KMS-11 (cell line): ENCODE data around the gene AMZ1.
"Not testable (repeated sequence)": the region's sequence is repeated elsewhere in the genome, so short reads cannot be mapped to it uniquely, and the experiment has no call there.

Source experiments
- H2AFZ ChIP-seq: fragments of 200-600 bp; sonication (generic); 2 replicates; pipeline ENCODE4 v1.6.1; 2016; ENCODE audit warnings: antibody characterized with exemption, mixed run types, low read depth
- H3K27ac ChIP-seq: fragments of 200-600 bp; sonication (generic); 2 replicates; pipeline ENCODE4 v1.6.1; 2016; ENCODE audit warnings: mild to moderate bottlenecking, mixed run types
- H3K27me3 ChIP-seq: fragments of 200-600 bp; sonication (generic); 2 replicates; pipeline ENCODE4 v1.6.1; 2017; ENCODE audit warnings: mild to moderate bottlenecking, low read depth, mixed run types, moderate library complexity; ENCODE audit not compliant: insufficient read depth
- H3K36me3 ChIP-seq: fragments of 200-600 bp; sonication (generic); 2 replicates; pipeline ENCODE4 v1.6.1; 2017; ENCODE audit warnings: mild to moderate bottlenecking, mixed run types; ENCODE audit not compliant: insufficient read depth
- H3K4me1 ChIP-seq: fragments of 200-600 bp; sonication (generic); 2 replicates; pipeline ENCODE4 v1.6.1; 2016; ENCODE audit warnings: mild to moderate bottlenecking, low read depth, mixed run types; ENCODE audit not compliant: poor library complexity, severe bottlenecking
- H3K4me2 ChIP-seq: fragments of 200-600 bp; sonication (generic); 2 replicates; pipeline ENCODE4 v1.7.0; 2016; ENCODE audit warnings: mild to moderate bottlenecking, mixed run types
- H3K4me3 ChIP-seq: fragments of 200-600 bp; sonication (generic); IDR thresholded peaks from 2 replicates; pipeline ENCODE4 v1.6.1; 2017; ENCODE audit warnings: low read depth, low read length, mixed read lengths; ENCODE audit not compliant: insufficient read depth
- H3K79me2 ChIP-seq: fragments of 200-600 bp; sonication (generic); 2 replicates; pipeline ENCODE4 v1.6.1; 2016; ENCODE audit warnings: low read depth, mixed run types; ENCODE audit not compliant: insufficient read depth
- H3K9ac ChIP-seq: fragments of 200-600 bp; sonication (generic); 2 replicates; pipeline ENCODE4 v1.6.1; 2016; ENCODE audit warnings: mild to moderate bottlenecking, mixed run types
- H4K20me1 ChIP-seq: fragments of 200-600 bp; sonication (generic); 2 replicates; pipeline ENCODE4 v1.6.1; 2016; ENCODE audit warnings: mild to moderate bottlenecking, mixed run types; ENCODE audit not compliant: insufficient read depth
- TF ChIP-seq, protein P1 (sequence below): fragments of 200-600 bp; sonication (generic); conservative IDR thresholded peaks from 2 replicates; pipeline ENCODE4 v1.6.1; 2017; ENCODE audit warnings: low read depth, mild to moderate bottlenecking, antibody characterized with exemption, low read length, moderate library complexity, mixed read lengths

The AMZ1 gene

GRCh38 chr7:2667843-2668242, 20.2 kb upstream of the AMZ1 start:
- no peak overlapping the region for H3K4me3 ChIP-seq
- no peaks in the 10 kb centered on the region for H3K36me3 ChIP-seq
- peaks cover 7% of the 10 kb centered on the region for H3K4me1 ChIP-seq
- H3K9ac ChIP-seq = no peak overlapping the region
- H2AFZ ChIP-seq = no peak overlapping the region
- H3K27ac ChIP-seq = no peak overlapping the region
- TF ChIP-seq, protein P1, sequence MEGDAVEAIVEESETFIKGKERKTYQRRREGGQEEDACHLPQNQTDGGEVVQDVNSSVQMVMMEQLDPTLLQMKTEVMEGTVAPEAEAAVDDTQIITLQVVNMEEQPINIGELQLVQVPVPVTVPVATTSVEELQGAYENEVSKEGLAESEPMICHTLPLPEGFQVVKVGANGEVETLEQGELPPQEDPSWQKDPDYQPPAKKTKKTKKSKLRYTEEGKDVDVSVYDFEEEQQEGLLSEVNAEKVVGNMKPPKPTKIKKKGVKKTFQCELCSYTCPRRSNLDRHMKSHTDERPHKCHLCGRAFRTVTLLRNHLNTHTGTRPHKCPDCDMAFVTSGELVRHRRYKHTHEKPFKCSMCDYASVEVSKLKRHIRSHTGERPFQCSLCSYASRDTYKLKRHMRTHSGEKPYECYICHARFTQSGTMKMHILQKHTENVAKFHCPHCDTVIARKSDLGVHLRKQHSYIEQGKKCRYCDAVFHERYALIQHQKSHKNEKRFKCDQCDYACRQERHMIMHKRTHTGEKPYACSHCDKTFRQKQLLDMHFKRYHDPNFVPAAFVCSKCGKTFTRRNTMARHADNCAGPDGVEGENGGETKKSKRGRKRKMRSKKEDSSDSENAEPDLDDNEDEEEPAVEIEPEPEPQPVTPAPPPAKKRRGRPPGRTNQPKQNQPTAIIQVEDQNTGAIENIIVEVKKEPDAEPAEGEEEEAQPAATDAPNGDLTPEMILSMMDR = no peak
- no peaks in the 10 kb centered on the region for H4K20me1 ChIP-seq
- peaks cover 18% of the 10 kb centered on the region; the same call in 1 of the 2 replicates for H3K27me3 ChIP-seq
- no peak overlapping the region for H3K4me2 ChIP-seq
- no peaks in the 10 kb centered on the region for H3K79me2 ChIP-seq

- Histone ChIP-seq H3K9ac (no peak overlapping the region), H3K4me3 (no peak overlapping the region), H3K27ac (no peak overlapping the region), H4K20me1 (no peaks in the 10 kb centered on the region), H3K27me3 (peaks cover 16% of the 10 kb centered on the region; the same call in 1 of the 2 replicates), H3K79me2 (no peaks in the 10 kb centered on the region), H3K4me1 (peaks cover 7% of the 10 kb centered on the region), H3K4me2 (no peak overlapping the region), H3K36me3 (no peaks in the 10 kb centered on the region), H2AFZ (no peak overlapping the region)
- TF ChIP-seq, protein P1 = no peak
These were observed 19.6 kb upstream of the AMZ1 start for GRCh38 chr7:2668401-2668800.

- TF ChIP-seq, protein P1 = no peak
- H3K4me3 ChIP-seq = no peak overlapping the region
- H3K27me3 ChIP-seq = peaks cover 16% of the 10 kb centered on the region; the same call in 1 of the 2 replicates
- no peak overlapping the region for H3K4me2 ChIP-seq
- no peaks in the 10 kb centered on the region for H3K36me3 ChIP-seq
- H4K20me1 ChIP-seq = no peaks in the 10 kb centered on the region
- H3K4me1 ChIP-seq = peaks cover 7% of the 10 kb centered on the region
- no peaks in the 10 kb centered on the region for H3K79me2 ChIP-seq
- H2AFZ ChIP-seq = no peak overlapping the region
- no peak overlapping the region for H3K27ac ChIP-seq
- no peak overlapping the region for H3K9ac ChIP-seq
These were observed 17.8 kb upstream of the AMZ1 start for GRCh38 chr7:2670171-2670570.

- TF ChIP-seq, protein P1 = peak; percentile 90
- Histone ChIP-seq H3K9ac (no peak overlapping the region), H3K27me3 (peaks cover 16% of the 10 kb centered on the region; the same call in 1 of the 2 replicates), H3K4me1 (peaks cover 7% of the 10 kb centered on the region), H3K79me2 (no peaks in the 10 kb centered on the region), H4K20me1 (no peaks in the 10 kb centered on the region), H3K36me3 (no peaks in the 10 kb centered on the region), H3K4me2 (no peak overlapping the region; the same call in 1 of the 2 replicates), H3K27ac (no peak overlapping the region), H3K4me3 (no peak overlapping the region), H2AFZ (peak overlapping the region; percentile 44; the same call in 1 of the 2 replicates)
These were observed 17.1 kb upstream of the AMZ1 start for GRCh38 chr7:2670720-2671391.

GRCh38 chr7:2673214-2673613, 14.8 kb upstream of the AMZ1 start:
- not testable (repeated sequence) for H2AFZ ChIP-seq, H3K4me2 ChIP-seq, H3K4me1 ChIP-seq, H3K79me2 ChIP-seq, H3K27me3 ChIP-seq, H3K4me3 ChIP-seq, H3K27ac ChIP-seq, H3K36me3 ChIP-seq, H4K20me1 ChIP-seq, H3K9ac ChIP-seq
